T-helper 2 cell treated with Interferon-gamma antibody and Interleukin-4, amounts not matched to agents 5 μg/mL and 100 μg/mL, for 36 hours (primary cell): ENCODE results near the gene PPP1R1B.

ENCODE experiments used
- DNase-seq: peaks from one replicate; pipeline ENCODE4 v3.0.0; 2021; ENCODE audit warnings: low spot score
- H3K27ac Mint-ChIP-seq: one replicate; pipeline ENCODE4 v1.8.0; 2021; ENCODE audit warnings: mild to moderate bottlenecking, mixed read lengths
- H3K27me3 Mint-ChIP-seq: one replicate; pipeline ENCODE4 v1.8.0; 2021; ENCODE audit warnings: low read depth, mixed read lengths
- H3K36me3 Mint-ChIP-seq: one replicate; pipeline ENCODE4 v1.8.0; 2021; ENCODE audit warnings: low read depth, mixed read lengths
- H3K4me1 Mint-ChIP-seq: one replicate; pipeline ENCODE4 v1.8.0; 2021; ENCODE audit warnings: low read depth, mixed read lengths
- H3K4me3 Mint-ChIP-seq: one replicate; pipeline ENCODE4 v1.8.0; 2022; ENCODE audit warnings: mild to moderate bottlenecking, moderate library complexity, mixed read lengths
- H3K9me3 Mint-ChIP-seq: one replicate; pipeline ENCODE4 v1.8.0; 2021; ENCODE audit warnings: mixed read lengths

The PPP1R1B gene

GRCh38 chr17:39673335-39674081, 46.8 kb downstream of the PPP1R1B start:
- Mint-ChIP-seq H3K4me1 (peaks cover 34% of the 10 kb centered on the region), H3K27ac (peak overlapping the region; percentile 3), H3K9me3 (no peaks in the 10 kb centered on the region), H3K4me3 (no peak overlapping the region), H3K27me3 (peaks cover 13% of the 10 kb centered on the region), H3K36me3 (peaks cover 3% of the 10 kb centered on the region)
- no peak for DNase-seq

- H3K36me3 Mint-ChIP-seq = peaks cover 7% of the 10 kb centered on the region
- DNase-seq = no peak
- H3K27ac Mint-ChIP-seq = no peak overlapping the region
- no peak overlapping the region for H3K4me3 Mint-ChIP-seq
- H3K9me3 Mint-ChIP-seq = no peaks in the 10 kb centered on the region
- H3K4me1 Mint-ChIP-seq = peaks cover 38% of the 10 kb centered on the region
- H3K27me3 Mint-ChIP-seq = peaks cover 8% of the 10 kb centered on the region
Measured at GRCh38 chr17:39674179-39674578, 47.4 kb downstream of the PPP1R1B start.

GRCh38 chr17:39674702-39675389, 48.1 kb downstream of the PPP1R1B start:
- Mint-ChIP-seq H3K4me1 (peaks cover 45% of the 10 kb centered on the region), H3K27ac (no peak overlapping the region), H3K4me3 (no peak overlapping the region), H3K27me3 (peaks cover 4% of the 10 kb centered on the region), H3K36me3 (peaks cover 13% of the 10 kb centered on the region), H3K9me3 (no peaks in the 10 kb centered on the region)
- no peak for DNase-seq

GRCh38 chr17:39675390-39676082, 48.8 kb downstream of the PPP1R1B start:
- no peaks in the 10 kb centered on the region for H3K9me3 Mint-ChIP-seq
- H3K27me3 Mint-ChIP-seq = peaks cover 1% of the 10 kb centered on the region
- H3K4me1 Mint-ChIP-seq = peaks cover 47% of the 10 kb centered on the region
- H3K27ac Mint-ChIP-seq = peak overlapping the region; percentile 79
- peak overlapping the region; percentile 43 for H3K4me3 Mint-ChIP-seq
- DNase-seq = no peak
- H3K36me3 Mint-ChIP-seq = peaks cover 13% of the 10 kb centered on the region

GRCh38 chr17:39676198-39676819, 49.6 kb downstream of the PPP1R1B start:
- Mint-ChIP-seq H3K4me3 (peak overlapping the region; percentile 43), H3K27me3 (no peaks in the 10 kb centered on the region), H3K9me3 (no peaks in the 10 kb centered on the region), H3K36me3 (peaks cover 13% of the 10 kb centered on the region), H3K27ac (peak overlapping the region; percentile 79), H3K4me1 (peaks cover 49% of the 10 kb centered on the region)
- peak; percentile 38 for DNase-seq

GRCh38 chr17:39677072-39677471, 50.3 kb downstream of the PPP1R1B start:
- Mint-ChIP-seq H3K27me3 (no peaks in the 10 kb centered on the region), H3K4me1 (peaks cover 46% of the 10 kb centered on the region), H3K4me3 (no peak overlapping the region), H3K9me3 (no peaks in the 10 kb centered on the region), H3K36me3 (peaks cover 13% of the 10 kb centered on the region), H3K27ac (peak overlapping the region; percentile 63)
- DNase-seq = no peak

- peaks cover 46% of the 10 kb centered on the region for H3K4me1 Mint-ChIP-seq
- no peaks in the 10 kb centered on the region for H3K27me3 Mint-ChIP-seq
- no peak overlapping the region for H3K4me3 Mint-ChIP-seq
- H3K9me3 Mint-ChIP-seq = no peaks in the 10 kb centered on the region
- no peak for DNase-seq
- peak overlapping the region; percentile 63 for H3K27ac Mint-ChIP-seq
- peaks cover 19% of the 10 kb centered on the region for H3K36me3 Mint-ChIP-seq
Measured at GRCh38 chr17:39677542-39678339, 51.0 kb downstream of the PPP1R1B start.

GRCh38 chr17:39678340-39679116, 51.8 kb downstream of the PPP1R1B start:
- Mint-ChIP-seq H3K4me1 (peaks cover 46% of the 10 kb centered on the region), H3K4me3 (no peak overlapping the region), H3K9me3 (no peaks in the 10 kb centered on the region), H3K36me3 (peaks cover 25% of the 10 kb centered on the region), H3K27ac (peak overlapping the region; percentile 88), H3K27me3 (no peaks in the 10 kb centered on the region)
- no peak for DNase-seq

GRCh38 chr17:39679521-39680192, 52.9 kb downstream of the PPP1R1B start:
- Mint-ChIP-seq H3K9me3 (no peaks in the 10 kb centered on the region), H3K27ac (peak overlapping the region; percentile 88), H3K4me3 (peak overlapping the region; percentile 56), H3K27me3 (no peaks in the 10 kb centered on the region), H3K4me1 (peaks cover 46% of the 10 kb centered on the region), H3K36me3 (peaks cover 27% of the 10 kb centered on the region)
- peak; percentile 18 for DNase-seq

- H3K36me3 Mint-ChIP-seq = peaks cover 30% of the 10 kb centered on the region
Measured at GRCh38 chr17:39683295-39683939, 56.7 kb downstream of the PPP1R1B start.

GRCh38 chr17:39684369-39685192, 57.8 kb downstream of the PPP1R1B start:
- peaks cover 28% of the 10 kb centered on the region for H3K4me1 Mint-ChIP-seq
- no peak overlapping the region for H3K27ac Mint-ChIP-seq
- H3K36me3 Mint-ChIP-seq = peaks cover 21% of the 10 kb centered on the region
- no peaks in the 10 kb centered on the region for H3K9me3 Mint-ChIP-seq
- H3K27me3 Mint-ChIP-seq = no peaks in the 10 kb centered on the region
- DNase-seq = no peak
- H3K4me3 Mint-ChIP-seq = no peak overlapping the region

More at GRCh38 chr17:39683295-39683939, 56.7 kb downstream of the PPP1R1B start:
- H3K27me3 Mint-ChIP-seq = no peaks in the 10 kb centered on the region
- no peaks in the 10 kb centered on the region for H3K9me3 Mint-ChIP-seq
- H3K4me1 Mint-ChIP-seq = peaks cover 33% of the 10 kb centered on the region
- DNase-seq = no peak
- H3K27ac Mint-ChIP-seq = peak overlapping the region; percentile 24
- H3K4me3 Mint-ChIP-seq = no peak overlapping the region
